Keratinocyte (primary cell): ENCODE results near the gene TMEM183A. TPM values are rescaled to one million over a fixed set of nuclear protein-coding genes. Genes with fewer than 3 reads are reported as not detected.

ENCODE experiments used
- DNase-seq: peaks from one replicate; pipeline ENCODE4 v3.0.0-alpha.2; 2011; ENCODE audit warnings: low read depth, missing footprints, low spot score
- FAIRE-seq: peaks from 2 replicates; lab custom pipeline; 2011; peaks lifted over from hg19 to GRCh38; lab: Jason Lieb, UNC
- H2AFZ ChIP-seq: 2 replicates; pipeline ENCODE4 v1.6.0; 2012; ENCODE audit warnings: low read length, control low read depth, inconsistent platforms; ENCODE audit not compliant: control insufficient read depth
- H3K27ac ChIP-seq: 2 replicates; pipeline ENCODE4 v1.5.1; 2011; ENCODE audit warnings: low read length; ENCODE audit not compliant: control insufficient read depth, insufficient read depth
- H3K27me3 ChIP-seq: 3 replicates; pipeline ENCODE4 v1.6.0; 2011; ENCODE audit warnings: low read length; ENCODE audit not compliant: control insufficient read depth, insufficient read depth; ENCODE audit errors: extremely low read depth
- H3K36me3 ChIP-seq, 2 experiments: 2 replicates in 1 of 2; 3 replicates in 1 of 2; pipeline ENCODE4 v1.5.1; 2011; ENCODE audit warnings: low read length in 2 of 2, mild to moderate bottlenecking in 1 of 2; ENCODE audit not compliant: control insufficient read depth in 2 of 2, insufficient read depth in 2 of 2; ENCODE audit errors: extremely low read depth in 1 of 2
- H3K4me1 ChIP-seq: 3 replicates; pipeline ENCODE4 v1.5.1; 2011; ENCODE audit warnings: low read length; ENCODE audit not compliant: control insufficient read depth, insufficient read depth; ENCODE audit errors: extremely low read depth
- H3K4me2 ChIP-seq: 3 replicates; pipeline ENCODE4 v1.6.0; 2011; ENCODE audit warnings: low read depth, low read length; ENCODE audit not compliant: control insufficient read depth, insufficient read depth; ENCODE audit errors: extremely low read depth
- H3K4me3 ChIP-seq, 3 experiments: fragments of 200-600 bp in 1 of 3; sonication (generic) in 1 of 3; 2 replicates in 2 of 3; 3 replicates in 1 of 3; pipeline ENCODE4 v1.5.1; 2011 to 2016; ENCODE audit warnings: low read length in 3 of 3, mild to moderate bottlenecking in 3 of 3, control low read depth in 2 of 3, inconsistent platforms in 1 of 3, low read depth in 1 of 3, mixed read lengths in 1 of 3, mixed run types in 1 of 3, moderate library complexity in 1 of 3; ENCODE audit not compliant: control insufficient read depth in 2 of 3, insufficient read depth in 2 of 3; ENCODE audit errors: extremely low read depth in 1 of 3
- H3K79me2 ChIP-seq: 2 replicates; pipeline ENCODE4 v1.6.0; 2012; ENCODE audit warnings: low read length; ENCODE audit not compliant: control insufficient read depth, insufficient read depth
- H3K9ac ChIP-seq: 3 replicates; pipeline ENCODE4 v1.6.0; 2011; ENCODE audit warnings: low read length; ENCODE audit not compliant: control insufficient read depth, insufficient read depth; ENCODE audit errors: extremely low read depth
- H3K9me1 ChIP-seq: 3 replicates; pipeline ENCODE4 v1.6.0; 2011; ENCODE audit warnings: low read length; ENCODE audit not compliant: control insufficient read depth, insufficient read depth; ENCODE audit errors: extremely low read depth
- H3K9me3 ChIP-seq: 2 replicates; pipeline ENCODE4 v1.5.1; 2012; ENCODE audit warnings: low read depth, low read length; ENCODE audit not compliant: control insufficient read depth
- H4K20me1 ChIP-seq: 3 replicates; pipeline ENCODE4 v1.6.0; 2011; ENCODE audit warnings: low read length; ENCODE audit not compliant: control insufficient read depth, insufficient read depth; ENCODE audit errors: extremely low read depth
- EZH2 ChIP-seq: IDR thresholded peaks from one replicate; pipeline ENCODE4 v1.6.1; 2012; ENCODE audit warnings: inconsistent platforms, mild to moderate bottlenecking, low read length, moderate library complexity
- dilution Hi-C: fragments of 300-500 bp; cut with MboI; formaldehyde crosslinking; loops from one replicate; pipeline ENCODE4 v1.7.0; 2020; ENCODE audit warnings: low sequenced_read_pairs; ENCODE audit not compliant: extremely low pct_ligation_motif_present
- polyA plus RNA-seq, 5 experiments: library from polyadenylated mRNA; depleted of rRNA in 3 of 5; stranded (reverse) in 3 of 5; stranded (forward) in 1 of 5; unstranded in 1 of 5; fragments of >200 nt; gene quantifications; 1 replicate in 1 of 5; 2 replicates in 3 of 5; 3 replicates in 1 of 5; pipeline versions ENCODE4 v1.2.1 to v1.2.3, GENCODE V29; 2011 to 2012; ENCODE audit warnings: missing spikeins in 2 of 5, low read depth in 1 of 5, low replicate concordance in 1 of 5
- TF ChIP-seq, protein P1 (sequence below), 3 experiments: IDR thresholded peaks in 1 of 3; conservative IDR thresholded peaks in 1 of 3; optimal IDR thresholded peaks in 1 of 3; 2 replicates in 2 of 3; 3 replicates in 1 of 3; pipeline versions ENCODE3 to v1.5.1; 2011; ENCODE audit warnings: low read length in 3 of 3, mild to moderate bottlenecking in 3 of 3, moderate library complexity in 2 of 3, control low read depth in 1 of 3, inconsistent platforms in 1 of 3; ENCODE audit not compliant: insufficient read depth in 2 of 3; ENCODE audit errors: extremely low read depth in 1 of 3

TMEM183A gene
- polyA plus RNA-seq, 1 donor (not counting 4 experiments of a cell fraction or from before 2014, with no cell fraction given): 88.2 TPM

DNA sequence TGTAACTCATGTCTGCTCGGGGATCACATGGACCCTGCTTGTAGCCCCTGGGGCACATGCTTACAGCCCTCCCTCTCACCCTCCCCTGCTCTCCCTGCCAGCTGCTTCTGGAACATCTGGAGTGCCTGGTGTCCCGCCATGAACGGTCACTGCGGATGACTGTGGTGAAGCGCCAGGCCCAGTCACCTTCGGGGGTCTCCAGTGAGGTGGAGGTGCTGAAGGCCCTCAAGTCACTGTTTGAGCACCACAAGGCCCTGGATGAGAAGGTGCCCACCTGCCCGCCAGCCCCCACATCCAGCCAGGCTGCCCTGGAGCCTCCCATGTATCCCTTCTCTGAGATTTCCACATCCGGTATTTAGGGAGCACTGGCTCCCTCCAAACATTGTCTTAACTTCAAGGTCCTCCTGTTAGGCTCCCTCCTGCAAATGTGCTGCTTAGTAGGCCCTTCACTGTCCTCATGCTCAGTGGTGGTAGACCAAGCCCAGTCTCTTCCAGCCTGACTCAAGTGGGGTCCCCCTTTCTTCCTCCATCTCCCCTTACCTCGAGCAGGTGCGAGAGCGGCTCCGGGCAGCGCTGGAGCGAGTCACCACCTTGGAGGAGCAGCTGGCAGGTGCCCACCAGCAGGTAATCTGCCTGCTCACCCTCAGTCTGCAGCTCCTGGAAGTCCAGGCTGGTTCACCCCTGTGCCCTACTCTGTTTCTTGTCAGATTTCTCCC is 36.8 kb downstream of the TMEM183A start:
- H3K9me1 ChIP-seq: no peaks in the 10 kb centered on the region
- no peaks in the 10 kb centered on the region for H3K9me3 ChIP-seq
- no peak overlapping the region for H2AFZ ChIP-seq
- H3K9ac ChIP-seq: no peak overlapping the region
- H3K4me1 ChIP-seq: peaks cover 19% of the 10 kb centered on the region
- dilution Hi-C loops: loop anchor here (25.0 kb wide), 1 partner anchor 218 kb away; no protein-coding TSS in a partner anchor
- peaks cover 0 to 5% of the 10 kb centered on the region in 2 experiments for H3K36me3 ChIP-seq
- H3K27ac ChIP-seq: no peak overlapping the region
- TF ChIP-seq EZH2: no peak
- TF ChIP-seq, protein P1, sequence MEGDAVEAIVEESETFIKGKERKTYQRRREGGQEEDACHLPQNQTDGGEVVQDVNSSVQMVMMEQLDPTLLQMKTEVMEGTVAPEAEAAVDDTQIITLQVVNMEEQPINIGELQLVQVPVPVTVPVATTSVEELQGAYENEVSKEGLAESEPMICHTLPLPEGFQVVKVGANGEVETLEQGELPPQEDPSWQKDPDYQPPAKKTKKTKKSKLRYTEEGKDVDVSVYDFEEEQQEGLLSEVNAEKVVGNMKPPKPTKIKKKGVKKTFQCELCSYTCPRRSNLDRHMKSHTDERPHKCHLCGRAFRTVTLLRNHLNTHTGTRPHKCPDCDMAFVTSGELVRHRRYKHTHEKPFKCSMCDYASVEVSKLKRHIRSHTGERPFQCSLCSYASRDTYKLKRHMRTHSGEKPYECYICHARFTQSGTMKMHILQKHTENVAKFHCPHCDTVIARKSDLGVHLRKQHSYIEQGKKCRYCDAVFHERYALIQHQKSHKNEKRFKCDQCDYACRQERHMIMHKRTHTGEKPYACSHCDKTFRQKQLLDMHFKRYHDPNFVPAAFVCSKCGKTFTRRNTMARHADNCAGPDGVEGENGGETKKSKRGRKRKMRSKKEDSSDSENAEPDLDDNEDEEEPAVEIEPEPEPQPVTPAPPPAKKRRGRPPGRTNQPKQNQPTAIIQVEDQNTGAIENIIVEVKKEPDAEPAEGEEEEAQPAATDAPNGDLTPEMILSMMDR (optimal IDR thresholded peaks at IDR 0.05 in 1 of 3, IDR thresholded peaks at IDR 0.05 in 1 of 3, conservative IDR thresholded peaks at IDR 0.05 in 1 of 3; ENCODE audit: extremely low read depth in 1 of 3, insufficient read depth in 2 of 3, low read length in 3 of 3): no peak
- FAIRE-seq (no peak), DNase-seq (no peak)
- H3K27me3 ChIP-seq: no peaks in the 10 kb centered on the region
- no peaks in the 10 kb centered on the region for H3K79me2 ChIP-seq
- H4K20me1 ChIP-seq: peaks cover 5% of the 10 kb centered on the region
- H3K4me3 ChIP-seq: no peak overlapping the region
- H3K4me2 ChIP-seq: no peak overlapping the region

DNA sequence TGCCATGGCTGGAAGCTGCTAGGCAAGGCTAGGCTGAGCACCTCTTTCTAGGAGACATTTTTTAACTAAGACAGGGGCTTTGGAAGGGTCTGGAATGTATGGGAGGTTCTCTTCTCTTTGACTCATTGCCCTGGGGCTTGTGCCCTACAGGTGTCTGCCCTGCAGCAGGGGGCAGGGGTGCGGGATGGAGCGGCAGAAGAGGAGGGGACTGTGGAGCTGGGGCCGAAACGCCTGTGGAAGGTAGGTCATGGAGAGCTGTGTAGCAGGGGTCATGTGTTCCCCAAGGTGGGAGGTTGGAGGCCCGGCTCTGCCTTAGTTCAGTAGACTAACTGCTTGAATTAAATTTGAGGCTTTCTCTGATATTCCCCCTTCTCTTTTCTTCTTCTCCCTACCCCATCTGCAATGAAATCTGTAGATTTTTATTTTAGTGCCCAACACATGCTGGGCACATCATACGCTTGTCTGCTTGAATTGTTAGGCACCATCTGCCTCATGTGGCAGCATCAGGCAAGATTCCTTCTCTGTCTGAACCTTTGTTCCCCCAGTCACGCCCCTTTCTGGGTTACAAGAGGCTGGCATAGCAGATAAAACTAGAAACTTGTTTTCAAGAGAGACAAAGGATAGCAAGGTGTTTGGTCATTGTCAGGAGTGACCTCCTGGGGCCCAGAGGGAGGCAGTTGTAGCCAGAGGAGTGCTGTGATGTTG is 37.5 kb downstream of the TMEM183A start:
- Histone ChIP-seq H3K9me3 (no peaks in the 10 kb centered on the region), H4K20me1 (peaks cover 4% of the 10 kb centered on the region), H3K27me3 (no peaks in the 10 kb centered on the region), H3K79me2 (no peaks in the 10 kb centered on the region), H3K9me1 (no peaks in the 10 kb centered on the region), H3K4me2 (no peak overlapping the region), H3K4me3 (no peak overlapping the region), H3K9ac (no peak overlapping the region), H3K27ac (no peak overlapping the region), H3K4me1 (peaks cover 12% of the 10 kb centered on the region), H2AFZ (no peak overlapping the region), H3K36me3 (peaks cover 0 to 5% of the 10 kb centered on the region in 2 experiments)
- dilution Hi-C loops: loop anchor here (25.0 kb wide), 1 partner anchor 218 kb away; no protein-coding TSS in a partner anchor
- no peak for FAIRE-seq
- DNase-seq: no peak
- TF ChIP-seq, protein P1 (optimal IDR thresholded peaks at IDR 0.05 in 1 of 3, IDR thresholded peaks at IDR 0.05 in 1 of 3, conservative IDR thresholded peaks at IDR 0.05 in 1 of 3; ENCODE audit: extremely low read depth in 1 of 3, insufficient read depth in 2 of 3, low read length in 3 of 3): no peak
- TF ChIP-seq EZH2: no peak
